Measurements from ENCODE around the gene ABCC3.
"Not testable (repeated sequence)": the region's sequence is repeated elsewhere in the genome, so short reads cannot be mapped to it uniquely, and the experiment has no call there.

ABCC3 gene

GRCh38 chr17:50697062-50697461 is 62.4 kb downstream of the ABCC3 start:
- TF ChIP-seq, protein P1, sequence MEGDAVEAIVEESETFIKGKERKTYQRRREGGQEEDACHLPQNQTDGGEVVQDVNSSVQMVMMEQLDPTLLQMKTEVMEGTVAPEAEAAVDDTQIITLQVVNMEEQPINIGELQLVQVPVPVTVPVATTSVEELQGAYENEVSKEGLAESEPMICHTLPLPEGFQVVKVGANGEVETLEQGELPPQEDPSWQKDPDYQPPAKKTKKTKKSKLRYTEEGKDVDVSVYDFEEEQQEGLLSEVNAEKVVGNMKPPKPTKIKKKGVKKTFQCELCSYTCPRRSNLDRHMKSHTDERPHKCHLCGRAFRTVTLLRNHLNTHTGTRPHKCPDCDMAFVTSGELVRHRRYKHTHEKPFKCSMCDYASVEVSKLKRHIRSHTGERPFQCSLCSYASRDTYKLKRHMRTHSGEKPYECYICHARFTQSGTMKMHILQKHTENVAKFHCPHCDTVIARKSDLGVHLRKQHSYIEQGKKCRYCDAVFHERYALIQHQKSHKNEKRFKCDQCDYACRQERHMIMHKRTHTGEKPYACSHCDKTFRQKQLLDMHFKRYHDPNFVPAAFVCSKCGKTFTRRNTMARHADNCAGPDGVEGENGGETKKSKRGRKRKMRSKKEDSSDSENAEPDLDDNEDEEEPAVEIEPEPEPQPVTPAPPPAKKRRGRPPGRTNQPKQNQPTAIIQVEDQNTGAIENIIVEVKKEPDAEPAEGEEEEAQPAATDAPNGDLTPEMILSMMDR (conservative IDR thresholded peaks at IDR 0.05; ENCODE audit: low read depth, low read length): no peak
- no peak overlapping the region for H3K4me3 ChIP-seq (ENCODE audit: low read depth, low read length)
- no peak for DNase-seq (ENCODE audit: low read depth)

DNA sequence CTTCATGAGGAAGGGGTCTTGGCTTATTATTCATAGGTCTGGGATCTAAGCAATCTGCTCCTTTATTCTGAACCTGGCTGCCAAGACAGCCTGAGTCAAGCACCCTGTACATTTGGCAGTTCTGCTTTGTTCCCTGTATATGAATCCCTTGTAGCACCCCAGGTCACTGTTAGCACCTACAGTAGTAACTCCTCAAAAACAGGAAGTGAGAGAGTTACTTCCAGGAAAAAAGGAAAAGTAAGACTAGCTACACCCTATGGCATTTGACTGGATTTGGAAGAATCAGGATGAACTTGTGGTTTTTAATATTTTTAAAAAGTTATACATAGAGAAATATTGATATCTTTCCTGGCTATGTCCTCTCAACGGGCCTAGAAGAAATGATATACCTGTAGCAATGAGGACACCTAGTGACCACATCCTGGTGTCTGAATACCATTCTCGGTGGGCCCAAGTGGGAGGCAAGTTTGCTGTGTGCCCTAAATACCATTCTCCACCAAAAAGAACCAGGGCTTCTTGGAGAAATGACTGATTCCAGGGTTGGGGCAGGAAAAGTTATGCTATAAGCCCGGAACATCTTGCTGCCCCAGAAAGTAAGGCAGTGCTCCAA is 63.1 kb downstream of the ABCC3 start:
- DNase-seq (ENCODE audit: low read depth): no peak
- TF ChIP-seq, protein P1 (conservative IDR thresholded peaks at IDR 0.05; ENCODE audit: low read depth, low read length): no peak
- H3K4me3 ChIP-seq (ENCODE audit: low read depth, low read length): no peak overlapping the region

DNA sequence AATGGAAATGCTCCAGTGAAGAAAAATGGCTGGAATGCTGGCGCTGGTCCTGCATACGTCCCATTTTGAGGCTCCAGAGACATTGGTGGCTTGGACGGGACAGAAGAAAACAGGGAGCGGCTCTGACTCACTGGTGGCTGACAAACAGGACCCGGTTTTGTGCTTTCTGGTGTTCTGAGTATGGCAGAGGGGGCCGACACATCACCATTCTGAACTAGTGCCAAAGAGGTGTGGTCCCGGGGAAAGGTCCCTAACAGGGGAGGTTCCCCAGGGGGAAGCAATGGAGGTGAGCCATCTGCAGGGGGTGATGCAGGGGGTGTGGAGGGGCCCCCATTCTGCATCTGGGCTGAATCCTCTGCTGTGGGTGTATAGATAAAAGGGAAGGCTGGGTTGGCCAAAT is 64.7 kb downstream of the ABCC3 start:
- DNase-seq (ENCODE audit: low read depth): no peak
- no peak overlapping the region for H3K4me3 ChIP-seq (ENCODE audit: low read depth, low read length)
- TF ChIP-seq, protein P1 (conservative IDR thresholded peaks at IDR 0.05; ENCODE audit: low read depth, low read length): no peak

DNA sequence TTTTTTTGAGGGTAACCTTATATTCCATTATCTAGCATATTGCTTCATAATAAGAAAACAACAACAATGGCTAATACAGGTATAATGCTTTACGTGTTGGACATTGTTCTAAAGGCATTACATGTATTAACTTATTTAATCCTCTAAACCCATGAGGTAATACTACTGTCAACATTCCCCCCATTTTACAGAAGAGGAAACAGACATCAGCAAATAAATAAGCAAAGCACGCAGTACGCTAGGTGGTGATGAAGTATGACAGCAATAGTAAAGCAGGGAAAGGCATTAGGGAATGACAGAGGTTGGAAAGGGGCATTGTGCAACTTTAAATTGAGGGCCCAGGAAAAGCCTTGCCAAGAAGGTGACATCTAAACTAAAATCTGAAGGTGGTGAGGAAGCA is 68.5 kb downstream of the ABCC3 start:
- DNase-seq (ENCODE audit: low read depth): no peak
- TF ChIP-seq, protein P1 (conservative IDR thresholded peaks at IDR 0.05; ENCODE audit: low read depth, low read length): no peak
- no peak overlapping the region for H3K4me3 ChIP-seq (ENCODE audit: low read depth, low read length)

- peak within 1 kb of the TSS; percentile 70 for H3K4me3 ChIP-seq (ENCODE audit: low read depth, low read length)
- peak; percentile 95 for DNase-seq (ENCODE audit: low read depth)
- TF ChIP-seq, protein P1 (conservative IDR thresholded peaks at IDR 0.05; ENCODE audit: low read depth, low read length): no peak
Measured at GRCh38 chr17:50707289-50708049, 72.8 kb downstream of the ABCC3 start, which contains the start of gene ANKRD40. Gene ANKRD40, minus strand, starts transcription at chr17:50707914. Its CDS starts 260 bp downstream, at chr17:50707654.

GRCh38 chr17:50708050-50709000 is 73.6 kb downstream of the ABCC3 start:
- peak; percentile 59 for DNase-seq (ENCODE audit: low read depth)
- TF ChIP-seq, protein P1 (conservative IDR thresholded peaks at IDR 0.05; ENCODE audit: low read depth, low read length): no peak
- peak overlapping the region; percentile 70 for H3K4me3 ChIP-seq (ENCODE audit: low read depth, low read length)

DNA sequence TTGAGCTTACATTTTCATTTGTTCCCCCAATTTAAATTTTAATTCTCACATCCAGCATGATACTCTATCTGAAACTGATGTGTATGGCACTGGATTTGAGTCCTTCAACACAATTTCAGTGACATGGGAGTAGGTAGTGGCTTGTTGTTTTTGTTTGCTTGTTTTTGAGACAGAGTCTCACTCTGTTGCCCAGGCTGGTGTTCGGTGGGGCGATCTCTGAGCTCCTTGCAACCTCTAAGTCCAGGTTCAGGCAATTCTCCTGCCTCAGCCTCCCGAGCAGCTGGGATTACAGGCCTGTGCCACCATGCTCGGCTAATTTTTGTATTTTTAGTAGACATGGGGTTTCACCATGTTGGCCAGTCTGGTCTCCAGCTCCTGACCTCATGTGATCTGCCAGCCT is 74.4 kb downstream of the ABCC3 start:
- not testable (repeated sequence) for DNase-seq (ENCODE audit: low read depth); H3K4me3 ChIP-seq (ENCODE audit: low read depth, low read length)

All from choroid plexus epithelial cell (primary cell).